B cell (primary cell): Measurements from ENCODE around the gene FAM174C. TPM values are rescaled to one million over a fixed set of nuclear protein-coding genes. Genes with fewer than 3 reads are reported as not detected.

ENCODE experiments used
- ATAC-seq: fragments of 200-7000 bp; cut with Tn5 transposase; one replicate; pipeline ENCODE4 v1.10.0; 2021; ENCODE audit warnings: low read depth, mild to moderate bottlenecking, moderate number of reproducible peaks, moderate library complexity
- CTCF ChIA-PET: fragments of 350-600 bp; sonication (Branson Sonifier 250); formaldehyde crosslinking; loops from one replicate; lab custom pipeline; 2021; ENCODE audit warnings: antibody characterized with exemption, inconsistent platforms; lab: Charles Lee
- POLR2A ChIA-PET: fragments of 350-600 bp; sonication (Branson Sonifier 250); formaldehyde crosslinking; loops from one replicate; lab custom pipeline; 2021; ENCODE audit warnings: antibody characterized with exemption; lab: Charles Lee
- DNase-seq: peaks from one replicate; pipeline ENCODE4 v3.0.0; 2013
- H2AFZ ChIP-seq: 2 replicates; pipeline ENCODE4 v1.6.1; 2012; ENCODE audit warnings: mild to moderate bottlenecking, low read depth, low read length; ENCODE audit not compliant: insufficient read depth, poor library complexity, severe bottlenecking
- H3K27ac ChIP-seq, 2 donors: 1 replicate in 1 of 2; 2 replicates in 1 of 2; pipeline ENCODE4 v1.5.1; 2012 to 2013; ENCODE audit warnings: low read length in 2 of 2, mild to moderate bottlenecking in 2 of 2, moderate library complexity in 1 of 2
- H3K27me3 ChIP-seq, 4 experiments: fragments of 200-600 bp in 1 of 4; sonication (generic) in 1 of 4; replicated peaks in 1 of 4; 1 replicate in 2 of 4; 2 replicates in 2 of 4; pipeline versions ENCODE4 v1.6.1 to v1.7.0; 2013 to 2016; ENCODE audit warnings: low read length in 3 of 4, mild to moderate bottlenecking in 2 of 4, mixed read lengths in 1 of 4, moderate library complexity in 1 of 4; ENCODE audit not compliant: insufficient read depth in 4 of 4, control insufficient read depth in 3 of 4; ENCODE audit errors: control extremely low read depth in 1 of 4
- H3K36me3 ChIP-seq, 2 experiments: replicated peaks in 1 of 2; 1 replicate in 1 of 2; 2 replicates in 1 of 2; pipeline versions ENCODE4 v1.6.1 to v1.7.1; 2013; ENCODE audit warnings: low read length in 1 of 2; ENCODE audit not compliant: insufficient read depth in 2 of 2, control insufficient read depth in 1 of 2; ENCODE audit errors: control extremely low read depth in 1 of 2, extremely low read depth in 1 of 2
- H3K4me1 ChIP-seq, 2 donors: fragments of 200-600 bp in 1 of 2; sonication (generic) in 1 of 2; 1 replicate in 1 of 2; 2 replicates in 1 of 2; pipeline versions ENCODE4 v1.5.1 to v1.6.1; 2013 to 2017; ENCODE audit warnings: low read length in 2 of 2; ENCODE audit not compliant: control insufficient read depth in 2 of 2, insufficient read depth in 2 of 2
- H3K4me2 ChIP-seq: replicated peaks from 2 replicates; pipeline ENCODE3; 2012; ENCODE audit warnings: mild to moderate bottlenecking, low read depth, low read length; ENCODE audit not compliant: poor library complexity, severe bottlenecking
- H3K4me3 ChIP-seq, 5 experiments: fragments of 200-600 bp in 1 of 5; sonication (generic) in 1 of 5; 1 replicate in 3 of 5; 2 replicates in 2 of 5; pipeline versions ENCODE4 v1.5.1 to v1.7.0; 2011 to 2016; ENCODE audit warnings: low read length in 4 of 5, mild to moderate bottlenecking in 4 of 5, low read depth in 2 of 5, control low read depth in 1 of 5, moderate library complexity in 1 of 5; ENCODE audit not compliant: insufficient read depth in 1 of 5; ENCODE audit errors: control extremely low read depth in 1 of 5, extremely low read depth in 1 of 5
- H3K79me2 ChIP-seq: fragments of 200-600 bp; sonication (generic); one replicate; pipeline ENCODE4 v1.6.0; 2016; ENCODE audit warnings: low read length; ENCODE audit not compliant: control insufficient read depth, insufficient read depth
- H3K9ac ChIP-seq: fragments of 200-600 bp; sonication (generic); 2 replicates; pipeline ENCODE4 v1.6.1; 2017; ENCODE audit warnings: mild to moderate bottlenecking, low read length, moderate library complexity
- H3K9me3 ChIP-seq, 3 donors: one replicate each; pipeline versions ENCODE4 v1.6.1 to v1.7.1; 2013; ENCODE audit warnings: low read length in 2 of 3; ENCODE audit not compliant: control insufficient read depth in 2 of 3, insufficient read depth in 1 of 3; ENCODE audit errors: control extremely low read depth in 1 of 3
- H4K20me1 ChIP-seq: 2 replicates; pipeline ENCODE4 v1.6.0; 2012; ENCODE audit warnings: mild to moderate bottlenecking, low read length; ENCODE audit not compliant: insufficient read depth, control insufficient read depth, poor library complexity, severe bottlenecking
- H3K27ac Mint-ChIP-seq: one replicate; pipeline ENCODE4 v1.8.0; 2021; ENCODE audit warnings: mixed read lengths
- H3K27me3 Mint-ChIP-seq: one replicate; pipeline ENCODE4 v1.8.0; 2021; ENCODE audit warnings: mixed read lengths
- H3K4me1 Mint-ChIP-seq: one replicate; pipeline ENCODE4 v1.8.0; 2021; ENCODE audit warnings: mixed read lengths
- H3K4me3 Mint-ChIP-seq: one replicate; pipeline ENCODE4 v1.8.0; 2021; ENCODE audit warnings: mixed read lengths
- H3K9me3 Mint-ChIP-seq: one replicate; pipeline ENCODE4 v1.8.0; 2022; ENCODE audit warnings: mixed read lengths; ENCODE audit not compliant: insufficient read depth
- CTCF ChIP-seq: fragments of 200-600 bp; IDR thresholded peaks from one replicate; pipeline ENCODE4 v1.8.0; 2022; ENCODE audit warnings: antibody characterized with exemption, mild to moderate bottlenecking
- EZH2 ChIP-seq: IDR thresholded peaks from 2 replicates; pipeline ENCODE4 v1.6.1; 2012; ENCODE audit warnings: borderline replicate concordance, low read depth, mild to moderate bottlenecking, moderate library complexity, low read length; ENCODE audit not compliant: insufficient read depth, poor library complexity, severe bottlenecking
- WGBS: methylation state at CpG from one replicate; pipeline ENCODE4 v1.1.5; 2013; ENCODE audit warnings: missing lambda C conversion rate; ENCODE audit not compliant: insufficient coverage; 5-methylcytosine and 5-hydroxymethylcytosine counted together
- intact Hi-C: fragments of 100-400 bp; cut with micrococcal nuclease; formaldehyde crosslinking; loops from one replicate; pipeline ENCODE4 v1.10.0; 2022
- polyA plus RNA-seq: library from polyadenylated mRNA; depleted of rRNA; stranded (reverse); fragments of >200 nt; gene quantifications from 2 replicates; pipeline ENCODE4 v1.2.3, GENCODE V29; 2012
- total RNA-seq, 2 donors: library from RNA; stranded (reverse); fragments of 120-200 nt in 1 of 2; gene quantifications; 1 replicate in 1 of 2; 2 replicates in 1 of 2; pipeline versions ENCODE4 v1.2.3 to v1.2.4, GENCODE V29; 2013 to 2022

FAM174C gene
- total and polyA plus RNA-seq, 2 donors (not counting 1 experiment from before 2014, with no cell fraction given), result 41.1 to 70.6 TPM

DNA sequence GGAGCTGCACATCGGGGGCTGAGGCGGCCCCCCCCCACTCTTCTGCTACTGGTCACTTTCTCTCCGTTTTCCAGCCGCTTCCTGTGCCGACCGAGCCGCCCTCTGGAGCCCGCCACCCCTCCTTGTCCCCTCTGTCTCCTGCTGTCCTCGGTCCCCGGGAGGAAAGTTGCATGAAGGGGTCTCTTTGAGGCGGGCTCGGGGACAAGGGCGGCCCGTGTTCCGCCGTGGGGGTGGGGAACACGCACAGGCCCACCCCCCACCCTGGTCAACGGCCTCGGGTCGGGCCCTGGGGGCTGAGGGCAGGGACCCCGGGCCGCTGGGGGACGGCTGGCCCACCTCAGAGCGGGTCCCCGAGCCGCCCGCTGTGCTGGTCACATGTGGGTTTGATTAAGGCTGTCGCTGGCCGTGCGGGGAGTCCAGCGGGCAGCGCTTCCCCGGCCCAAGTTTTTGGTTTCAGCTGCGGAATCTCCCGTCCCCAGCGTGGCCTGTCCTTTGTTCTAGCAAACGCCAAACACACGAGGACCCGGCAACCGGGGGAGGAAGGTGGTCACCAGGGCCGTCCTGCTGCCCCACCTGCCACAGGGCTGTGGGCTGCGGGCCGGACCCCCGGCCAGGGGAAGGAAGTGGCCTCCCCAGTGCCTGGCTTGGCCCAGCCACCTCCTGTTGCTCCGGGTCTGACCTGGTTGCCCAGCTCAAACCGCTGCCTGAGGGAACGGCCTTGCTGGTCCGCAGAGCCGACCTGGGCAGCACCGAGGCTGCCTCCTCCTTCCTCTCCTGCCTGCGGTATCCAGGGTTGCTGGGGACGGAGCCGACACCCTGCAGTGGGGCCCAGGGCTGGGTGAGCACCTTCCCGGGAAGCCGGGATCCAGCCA, 12.3 kb downstream of the FAM174C start:
- Histone ChIP-seq H3K27ac (no peak overlapping the region), H3K79me2 (no peaks in the 10 kb centered on the region), H3K4me3 (no peak overlapping the region), H3K9me3 (peaks cover 0 to 8% (median 0%) of the 10 kb centered on the region in 3 donors), H3K36me3 (no peaks in the 10 kb centered on the region), H4K20me1 (no peaks in the 10 kb centered on the region), H2AFZ (no peak overlapping the region), H3K4me1 (peaks cover 13 to 24% of the 10 kb centered on the region in 2 donors), H3K9ac (no peak overlapping the region), H3K27me3 (peaks cover 0 to 78% (median 25%) of the 10 kb centered on the region in 4 experiments), H3K4me2 (no peak overlapping the region)
- intact Hi-C loops, result no loop called here
- peaks cover 23% of the 10 kb centered on the region for H3K4me1 Mint-ChIP-seq
- no peak for ATAC-seq
- H3K4me3 Mint-ChIP-seq, result no peak overlapping the region
- peaks cover 29% of the 10 kb centered on the region for H3K27me3 Mint-ChIP-seq
- DNase-seq, result peak; percentile 21
- TF ChIP-seq EZH2, result no peak
- no peak overlapping the region for H3K27ac Mint-ChIP-seq
- H3K9me3 Mint-ChIP-seq, result no peaks in the 10 kb centered on the region
- WGBS, result 31% methylated on average over 54 of the region's 55 CpGs
- CTCF ChIA-PET, result no interaction called here
- POLR2A ChIA-PET, result no interaction called here

GRCh38 chr19:1288226-1288612, 12.9 kb downstream of the FAM174C start:
- Histone ChIP-seq H3K4me3 (no peak overlapping the region), H3K27ac (no peak overlapping the region), H3K4me1 (peaks cover 13 to 24% of the 10 kb centered on the region in 2 donors), H3K79me2 (no peaks in the 10 kb centered on the region), H3K4me2 (no peak overlapping the region), H3K27me3 (peaks cover 0 to 83% (median 26%) of the 10 kb centered on the region in 4 experiments), H2AFZ (no peak overlapping the region), H3K9ac (no peak overlapping the region), H4K20me1 (no peaks in the 10 kb centered on the region), H3K9me3 (peaks cover 0 to 6% (median 0%) of the 10 kb centered on the region in 3 donors), H3K36me3 (no peaks in the 10 kb centered on the region)
- no peak overlapping the region for H3K27ac Mint-ChIP-seq
- H3K4me3 Mint-ChIP-seq, result no peak overlapping the region
- ChIA-PET CTCF (no interaction called here), POLR2A (no interaction called here)
- WGBS, result 85% methylated on average over 18 of the region's 18 CpGs
- ATAC-seq (no peak), DNase-seq (no peak)
- peaks cover 31% of the 10 kb centered on the region for H3K27me3 Mint-ChIP-seq
- intact Hi-C loops, result no loop called here
- TF ChIP-seq EZH2 (no peak), CTCF (no peak)
- H3K4me1 Mint-ChIP-seq, result peaks cover 23% of the 10 kb centered on the region
- H3K9me3 Mint-ChIP-seq, result no peaks in the 10 kb centered on the region
